Frontal cortex (tissue), 4 donors: ENCODE data around the gene SPAG16. TPM values are rescaled to one million over a fixed set of nuclear protein-coding genes. Genes with fewer than 3 reads are reported as not detected.

Source experiments
- DNase-seq, 2 donors: peaks; one replicate each; pipeline ENCODE4 v3.0.0; 2012; ENCODE audit warnings: low spot score in 2 of 2
- FAIRE-seq: peaks from 2 replicates; lab custom pipeline; 2012; peaks lifted over from hg19 to GRCh38; lab: Jason Lieb, UNC
- total RNA-seq: library from RNA; depleted of rRNA; stranded (reverse); fragments of >200 nt; gene quantifications from one replicate; pipeline ENCODE4 v1.2.3, GENCODE V29; 2014
- donor health status: control.
- donor health status: control.
- donor health status: control.

The SPAG16 gene
- total RNA-seq, 1 donor from 2014 or later = 87.6 TPM

GRCh38 chr2:214104967-214105366, 820.7 kb downstream of the SPAG16 start:
- FAIRE-seq (no peak), DNase-seq (no peak)

GRCh38 chr2:214107726-214108125, 823.5 kb downstream of the SPAG16 start:
- FAIRE-seq = no peak

GRCh38 chr2:214108598-214108997, 824.3 kb downstream of the SPAG16 start:
- DNase-seq = no peak
- FAIRE-seq = no peak

More at GRCh38 chr2:214107726-214108125, 823.5 kb downstream of the SPAG16 start:
- no peak for DNase-seq

- no peak for FAIRE-seq
Measured at GRCh38 chr2:214117054-214117453, 832.8 kb downstream of the SPAG16 start.

GRCh38 chr2:214126135-214126534, 841.9 kb downstream of the SPAG16 start:
- DNase-seq (no peak), FAIRE-seq (no peak)

More at GRCh38 chr2:214117054-214117453, 832.8 kb downstream of the SPAG16 start:
- no peak for DNase-seq

- no peak for DNase-seq
- FAIRE-seq = no peak
Measured at GRCh38 chr2:214127170-214127569, 842.9 kb downstream of the SPAG16 start.

GRCh38 chr2:214127571-214127970, 843.3 kb downstream of the SPAG16 start:
- no peak for DNase-seq
- no peak for FAIRE-seq

- no peak for DNase-seq
Measured at GRCh38 chr2:214128040-214128439, 843.8 kb downstream of the SPAG16 start.

GRCh38 chr2:214130114-214130513, 845.9 kb downstream of the SPAG16 start:
- FAIRE-seq (no peak), DNase-seq (no peak)

More at GRCh38 chr2:214128040-214128439, 843.8 kb downstream of the SPAG16 start:
- FAIRE-seq = no peak

GRCh38 chr2:214135966-214136365, 851.7 kb downstream of the SPAG16 start:
- DNase-seq (no peak), FAIRE-seq (no peak)

GRCh38 chr2:214138779-214139178, 854.5 kb downstream of the SPAG16 start:
- no peak for FAIRE-seq
- no peak for DNase-seq

- DNase-seq (no peak), FAIRE-seq (no peak)
Measured at GRCh38 chr2:214139630-214140284, 855.5 kb downstream of the SPAG16 start.

- FAIRE-seq (no peak), DNase-seq (no peak)
Measured at GRCh38 chr2:214156971-214157370, 872.7 kb downstream of the SPAG16 start.

GRCh38 chr2:214158851-214159250, 874.6 kb downstream of the SPAG16 start:
- no peak for DNase-seq
- FAIRE-seq = no peak

GRCh38 chr2:214169281-214169680, 885.0 kb downstream of the SPAG16 start:
- FAIRE-seq (no peak), DNase-seq (no peak)

- DNase-seq (no peak), FAIRE-seq (no peak)
Measured at GRCh38 chr2:214169736-214170135, 885.5 kb downstream of the SPAG16 start.

GRCh38 chr2:214174563-214174962, 890.3 kb downstream of the SPAG16 start:
- DNase-seq (no peak), FAIRE-seq (no peak)

- DNase-seq = no peak
- no peak for FAIRE-seq
Measured at GRCh38 chr2:214180071-214180470, 895.8 kb downstream of the SPAG16 start.

- FAIRE-seq (no peak), DNase-seq (no peak)
Measured at GRCh38 chr2:214180686-214181085, 896.4 kb downstream of the SPAG16 start.

- no peak for FAIRE-seq
- no peak for DNase-seq
Measured at GRCh38 chr2:214184461-214184860, 900.2 kb downstream of the SPAG16 start.

- no peak for FAIRE-seq
- DNase-seq = no peak
Measured at GRCh38 chr2:214185546-214185945, 901.3 kb downstream of the SPAG16 start.

GRCh38 chr2:214192711-214193110, 908.4 kb downstream of the SPAG16 start:
- no peak for FAIRE-seq
- DNase-seq = no peak
